H1 (cell line): ENCODE results near the gene F10. TPM values are rescaled to one million over a fixed set of nuclear protein-coding genes. Genes with fewer than 3 reads are reported as not detected.

Experiments
- CTCF ChIA-PET: fragments of 300-600 bp; sonication (Branson Sonifier 250); formaldehyde crosslinking; loops from one replicate; lab custom pipeline; 2021; ENCODE audit not compliant: partially characterized antibody; lab: Charles Lee
- POLR2A ChIA-PET: fragments of 300-600 bp; sonication (Branson Sonifier 250); formaldehyde crosslinking; loops from one replicate; lab custom pipeline; 2021; ENCODE audit warnings: inconsistent platforms; ENCODE audit not compliant: partially characterized antibody; lab: Charles Lee
- DNase-seq, 2 experiments: peaks; one replicate each; pipeline versions ENCODE4 v3.0.0 to v3.0.0-alpha.2; 2010 to 2022; ENCODE audit warnings: low spot score in 2 of 2, low read depth in 1 of 2, mixed read lengths in 1 of 2
- FAIRE-seq: peaks from 2 replicates; lab custom pipeline; 2011; peaks lifted over from hg19 to GRCh38; lab: Jason Lieb, UNC
- H2AFZ ChIP-seq: 2 replicates; pipeline ENCODE4 v1.8.1; 2012; ENCODE audit warnings: low read length, inconsistent platforms
- H2AK5ac ChIP-seq: 2 replicates; pipeline ENCODE4 v1.6.1; 2013; ENCODE audit warnings: low read depth, low read length
- H2BK120ac ChIP-seq: replicated peaks from 2 replicates; pipeline ENCODE3; 2013; ENCODE audit warnings: low read depth, low read length, inconsistent platforms
- H2BK12ac ChIP-seq: 2 replicates; pipeline ENCODE4 v1.6.1; 2013; ENCODE audit warnings: low read depth, low read length
- H2BK15ac ChIP-seq: 2 replicates; pipeline ENCODE4 v1.6.1; 2013; ENCODE audit warnings: low read length
- H2BK20ac ChIP-seq: 2 replicates; pipeline ENCODE4 v1.6.1; 2013; ENCODE audit warnings: low read length
- H2BK5ac ChIP-seq: 2 replicates; pipeline ENCODE4 v1.6.1; 2013; ENCODE audit warnings: low read depth, low read length
- H3K14ac ChIP-seq: 2 replicates; pipeline ENCODE4 v1.6.1; 2013; ENCODE audit warnings: inconsistent platforms; ENCODE audit not compliant: insufficient read length
- H3K18ac ChIP-seq: 2 replicates; pipeline ENCODE4 v1.6.1; 2013; ENCODE audit warnings: low read length; ENCODE audit errors: extremely low read depth
- H3K23ac ChIP-seq: 2 replicates; pipeline ENCODE4 v1.6.1; 2013; ENCODE audit warnings: inconsistent platforms; ENCODE audit not compliant: insufficient read length
- H3K23me2 ChIP-seq: 2 replicates; pipeline ENCODE4 v1.6.1; 2013; ENCODE audit warnings: low read depth, low read length
- H3K27ac ChIP-seq: 2 replicates; pipeline ENCODE4 v1.6.1; 2011; ENCODE audit warnings: low read depth, low read length, inconsistent platforms
- H3K27me3 ChIP-seq, 4 experiments: replicated peaks in 1 of 4; 1 replicate in 1 of 4; 2 replicates in 3 of 4; pipeline versions ENCODE4 v1.6.1 to v1.8.1; 2011 to 2013; ENCODE audit warnings: low read length in 3 of 4, mild to moderate bottlenecking in 3 of 4, inconsistent platforms in 2 of 4, mixed read lengths in 2 of 4, moderate library complexity in 1 of 4; ENCODE audit not compliant: control insufficient read depth in 3 of 4, insufficient read depth in 3 of 4; ENCODE audit errors: extremely low read depth in 1 of 4
- H3K36me3 ChIP-seq, 4 experiments: 2 replicates each; pipeline versions ENCODE4 v1.6.1 to v1.8.1; 2011 to 2013; ENCODE audit warnings: mild to moderate bottlenecking in 4 of 4, low read length in 3 of 4, moderate library complexity in 2 of 4, control low read depth in 1 of 4, inconsistent platforms in 1 of 4; ENCODE audit not compliant: insufficient read depth in 4 of 4, control insufficient read depth in 2 of 4
- H3K4ac ChIP-seq: replicated peaks from 2 replicates; pipeline ENCODE3; 2013; ENCODE audit warnings: low read length, low read depth, mixed read lengths, inconsistent platforms; ENCODE audit not compliant: insufficient read length
- H3K4me1 ChIP-seq, 4 experiments: replicated peaks in 1 of 4; 1 replicate in 1 of 4; 2 replicates in 3 of 4; pipeline versions ENCODE4 v1.6.1 to v1.8.1; 2011 to 2013; ENCODE audit warnings: low read length in 3 of 4, inconsistent platforms in 2 of 4, mixed read lengths in 1 of 4; ENCODE audit not compliant: insufficient read depth in 4 of 4, control insufficient read depth in 3 of 4
- H3K4me2 ChIP-seq, 2 experiments: 2 replicates each; pipeline versions ENCODE4 v1.6.1 to v1.8.1; 2011 to 2013; ENCODE audit warnings: low read depth in 2 of 2, low read length in 2 of 2, control low read depth in 1 of 2, inconsistent platforms in 1 of 2, mild to moderate bottlenecking in 1 of 2; ENCODE audit not compliant: insufficient read depth in 1 of 2
- H3K4me3 ChIP-seq, 4 experiments: fragments of 200-600, 300-600 bp in 1 of 4; sonication (generic), shearing (Covaris generic), sonication (Bioruptor Twin) in 1 of 4; 2 replicates each; pipeline versions ENCODE4 v1.5.1 to v1.8.1; 2011 to 2016; ENCODE audit warnings: low read length in 4 of 4, low read depth in 3 of 4, control low read depth in 2 of 4, inconsistent platforms in 2 of 4, mild to moderate bottlenecking in 2 of 4, mixed read lengths in 1 of 4, moderate library complexity in 1 of 4; ENCODE audit not compliant: insufficient read depth in 2 of 4; ENCODE audit errors: extremely low read depth in 1 of 4
- H3K56ac ChIP-seq: replicated peaks from 2 replicates; pipeline ENCODE3; 2013; ENCODE audit warnings: low read depth, mild to moderate bottlenecking, mixed read lengths, low read length, inconsistent platforms; ENCODE audit not compliant: insufficient read length
- H3K79me1 ChIP-seq: 2 replicates; pipeline ENCODE4 v1.6.1; 2013; ENCODE audit warnings: low read depth, low read length, control low read depth
- H3K79me2 ChIP-seq, 2 experiments: 2 replicates each; pipeline versions ENCODE4 v1.6.1 to v1.8.1; 2012 to 2013; ENCODE audit warnings: low read length in 2 of 2, mild to moderate bottlenecking in 2 of 2, inconsistent platforms in 1 of 2; ENCODE audit not compliant: insufficient read depth in 2 of 2, control insufficient read depth in 1 of 2
- H3K9ac ChIP-seq, 4 experiments: replicated peaks in 1 of 4; 1 replicate in 1 of 4; 2 replicates in 3 of 4; pipeline versions ENCODE4 v1.6.1 to v1.8.1; 2011 to 2013; ENCODE audit warnings: low read depth in 3 of 4, low read length in 3 of 4, control low read depth in 2 of 4, mild to moderate bottlenecking in 2 of 4, moderate library complexity in 2 of 4, inconsistent platforms in 1 of 4; ENCODE audit errors: extremely low read depth in 1 of 4
- H3K9me3 ChIP-seq, 2 experiments: 2 replicates each; pipeline versions ENCODE4 v1.6.1 to v1.8.1; 2012 to 2013; ENCODE audit warnings: mild to moderate bottlenecking in 2 of 2, moderate library complexity in 2 of 2, control low read depth in 1 of 2, inconsistent platforms in 1 of 2, low read depth in 1 of 2, low read length in 1 of 2, mixed read lengths in 1 of 2; ENCODE audit not compliant: insufficient read depth in 2 of 2
- H4K20me1 ChIP-seq, 2 experiments: replicated peaks in 1 of 2; 2 replicates each; pipeline versions ENCODE3 to v1.8.1; 2011 to 2013; ENCODE audit warnings: inconsistent platforms in 2 of 2, low read length in 2 of 2, mild to moderate bottlenecking in 1 of 2; ENCODE audit not compliant: insufficient read depth in 2 of 2, control insufficient read depth in 1 of 2
- H4K5ac ChIP-seq: 2 replicates; pipeline ENCODE4 v1.6.1; 2013; ENCODE audit warnings: low read length, low read depth, mixed read lengths, inconsistent platforms; ENCODE audit not compliant: insufficient read length
- H4K8ac ChIP-seq: 2 replicates; pipeline ENCODE4 v1.8.0; 2013; ENCODE audit warnings: mild to moderate bottlenecking, moderate library complexity, low read length, inconsistent platforms; ENCODE audit not compliant: insufficient read depth; ENCODE audit errors: extremely low read depth
- H4K91ac ChIP-seq: replicated peaks from 2 replicates; pipeline ENCODE3; 2013; ENCODE audit warnings: low read length, mixed read lengths, inconsistent platforms; ENCODE audit not compliant: insufficient read length
- CBX5 ChIP-seq: fragments of 300-800, 300-1000 bp; sonication (generic); IDR thresholded peaks from 2 replicates; pipeline ENCODE4 v1.7.1; 2016; ENCODE audit warnings: antibody characterized with exemption, low read length, low read depth
- CHD1 ChIP-seq: IDR thresholded peaks from 2 replicates; pipeline ENCODE4 v1.6.1; 2012; ENCODE audit warnings: low read depth, low read length, improper control_type of control experiment
- CTBP2 ChIP-seq: IDR thresholded peaks from 2 replicates; pipeline ENCODE4 v1.7.0; 2011; ENCODE audit warnings: borderline replicate concordance, mild to moderate bottlenecking, moderate library complexity, mixed read lengths, low read length; ENCODE audit not compliant: insufficient read depth, insufficient read length
- EGR1 ChIP-seq: IDR thresholded peaks from 2 replicates; pipeline ENCODE4 v1.6.1; 2011; ENCODE audit warnings: low read depth, low read length, borderline replicate concordance
- EP300 ChIP-seq, 2 experiments: IDR thresholded peaks; 1 replicate in 1 of 2; 2 replicates in 1 of 2; pipeline ENCODE4 v1.6.1; 2011 to 2012; ENCODE audit warnings: low read depth in 2 of 2, low read length in 2 of 2, mild to moderate bottlenecking in 2 of 2, borderline replicate concordance in 1 of 2, inconsistent platforms in 1 of 2, moderate library complexity in 1 of 2
- GTF2F1 ChIP-seq: IDR thresholded peaks from 2 replicates; pipeline ENCODE4 v1.6.1; 2012; ENCODE audit warnings: low read depth, low read length, improper control_type of control experiment, borderline replicate concordance
- JUN ChIP-seq: IDR thresholded peaks from 2 replicates; pipeline ENCODE4 v1.6.1; 2011; ENCODE audit warnings: low read depth, mild to moderate bottlenecking, improper control_type of control experiment, low read length
- RAD21 ChIP-seq, 2 experiments: IDR thresholded peaks in 1 of 2; conservative IDR thresholded peaks in 1 of 2; 2 replicates each; pipeline ENCODE4 v1.6.1; 2011; ENCODE audit warnings: low read depth in 2 of 2, low read length in 2 of 2, improper control_type of control experiment in 1 of 2, inconsistent platforms in 1 of 2, mild to moderate bottlenecking in 1 of 2, moderate library complexity in 1 of 2
- SP4 ChIP-seq: IDR thresholded peaks from 2 replicates; pipeline ENCODE4 v1.6.1; 2012; ENCODE audit warnings: low read length, inconsistent platforms
- SRF ChIP-seq: IDR thresholded peaks from 2 replicates; pipeline ENCODE4 v1.6.1; 2011; ENCODE audit warnings: mild to moderate bottlenecking, low read depth, low read length, moderate library complexity
- SUZ12 ChIP-seq: fragments of 200-600 bp; sonication (generic); IDR thresholded peaks from 2 replicates; pipeline ENCODE4 v1.6.1; 2012; ENCODE audit warnings: mild to moderate bottlenecking, inconsistent platforms, low read length, moderate library complexity, mixed read lengths
- WGBS, 2 experiments: shearing (Covaris generic) in 1 of 2; methylation state at CpG; one replicate each; pipeline versions ENCODE4 v1.1.6 to v1.1.7; 2013 to 2015; ENCODE audit warnings: low lambda C conversion rate in 2 of 2, mixed read lengths in 2 of 2, inconsistent platforms in 1 of 2, low coverage in 1 of 2, missing lambda C conversion rate in 1 of 2; ENCODE audit not compliant: insufficient replicate concordance in 2 of 2, insufficient coverage in 1 of 2, insufficient read length in 1 of 2; ENCODE audit errors: extremely low coverage in 1 of 2, missing lambda C conversion rate in 1 of 2; 5-methylcytosine and 5-hydroxymethylcytosine counted together
- polyA plus RNA-seq, 7 experiments: library from polyadenylated mRNA; depleted of rRNA in 3 of 7; stranded (reverse) in 5 of 7; unstranded in 2 of 7; fragments of >200 nt in 5 of 7; fragments of 200-250 nt in 2 of 7; gene quantifications; 1 replicate in 5 of 7; 2 replicates in 1 of 7; 4 replicates in 1 of 7; pipeline versions ENCODE4 v1.2.1 to v1.2.3, GENCODE V29; 2011 to 2013; ENCODE audit warnings: missing spikeins in 2 of 7, mixed read lengths in 2 of 7
- total RNA-seq: library from RNA; stranded (reverse); fragmentation: NEBNext Ultra II Directional; extraction: Animal tissue kit (Norgen Biotek cat#: 25700); gene quantifications from 2 replicates; pipeline ENCODE4 v1.2.1, GENCODE V29; 2021
- TF ChIP-seq, protein P1 (sequence below): IDR thresholded peaks from 2 replicates; pipeline ENCODE4 v1.6.1; 2012; ENCODE audit warnings: inconsistent platforms
- TF ChIP-seq, protein P2 (sequence below): IDR thresholded peaks from 2 replicates; pipeline ENCODE4 v1.6.1; 2012; ENCODE audit warnings: inconsistent platforms

Gene F10
- total and polyA plus RNA-seq, 2 of the 8 experiments (the other 6 are each of a cell fraction or from before 2014, with no cell fraction given) = 2.0 to 4.2 TPM

DNA sequence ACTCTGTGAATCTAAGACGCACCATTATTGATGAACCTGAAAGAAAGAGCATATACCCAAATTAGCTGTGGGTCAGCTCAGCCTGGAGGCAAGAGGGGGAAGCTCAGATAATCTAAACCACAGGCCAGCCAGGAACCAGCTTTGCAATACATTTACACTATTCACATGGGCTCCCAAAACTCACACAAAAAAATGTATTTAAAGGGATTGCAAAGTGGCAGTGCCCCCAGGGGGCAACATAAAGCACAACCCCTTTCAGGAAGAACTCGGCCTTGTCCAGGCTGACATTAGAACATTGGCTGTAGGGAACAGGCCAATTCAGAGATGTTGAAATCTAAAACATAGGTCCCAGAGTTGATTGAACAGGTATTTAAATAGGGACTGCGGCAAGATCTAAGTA is 32.6 kb downstream of the F10 start:
- ChIA-PET CTCF (interaction anchor here (0.8 to 1.2 kb wide), 3 partner anchors 16 to 334 kb away, joined by 3 read pairs; no protein-coding TSS in a partner anchor), POLR2A (no interaction called here)
- Histone ChIP-seq H3K27ac (no peak overlapping the region), H4K8ac (no peak overlapping the region), H4K20me1 (no peaks in the 10 kb centered on the region), H2BK15ac (no peak overlapping the region), H3K18ac (no peak overlapping the region), H2BK20ac (no peak overlapping the region), H3K14ac (no peak overlapping the region), H4K5ac (no peak overlapping the region), H2BK120ac (no peak overlapping the region), H3K9me3 (no peaks in the 10 kb centered on the region), H3K36me3 (no peaks in the 10 kb centered on the region), H3K27me3 (peaks cover 7 to 22% (median 20%) of the 10 kb centered on the region in 4 experiments; a peak in 6 of 7 replicates), H3K4me1 (peaks cover 0 to 24% (median 12%) of the 10 kb centered on the region in 4 experiments; a peak in 6 of 7 replicates), H3K4me3 (no peak overlapping the region), H3K79me2 (no peaks in the 10 kb centered on the region), H3K56ac (no peak overlapping the region), H2BK5ac (no peak overlapping the region), H4K91ac (no peak overlapping the region), H2BK12ac (no peak overlapping the region), H3K4me2 (no peak overlapping the region; a peak in 1 of 4 replicates), H3K23me2 (peaks cover 10% of the 10 kb centered on the region), H3K9ac (no peak overlapping the region), H2AK5ac (no peak overlapping the region), H3K23ac (no peak overlapping the region), H2AFZ (no peak overlapping the region), H3K79me1 (no peaks in the 10 kb centered on the region), H3K4ac (no peak overlapping the region)
- peak in 1 of 2 experiments; percentile 41 for DNase-seq
- 84% methylated on average over 3 of the region's 3 CpGs; no CpG with 5 or more reads in 1 of the 2 experiments for WGBS, 2 experiments
- FAIRE-seq = no peak
- TF ChIP-seq GTF2F1 (no peak), CTBP2 (no peak), SP4 (no peak), RAD21 (IDR thresholded peaks at IDR 0.05 in 1 of 2, conservative IDR thresholded peaks at IDR 0.05 in 1 of 2; ENCODE audit: low read depth in 2 of 2, low read length in 2 of 2) (no peak), EGR1 (no peak), SUZ12 (no peak), EP300 (IDR thresholded peaks at IDR 0.05; ENCODE audit: borderline replicate concordance in 1 of 2, low read depth in 2 of 2, low read length in 2 of 2) (no peak), SRF (no peak), CHD1 (no peak), CBX5 (no peak), JUN (no peak)
- TF ChIP-seq, protein P1, sequence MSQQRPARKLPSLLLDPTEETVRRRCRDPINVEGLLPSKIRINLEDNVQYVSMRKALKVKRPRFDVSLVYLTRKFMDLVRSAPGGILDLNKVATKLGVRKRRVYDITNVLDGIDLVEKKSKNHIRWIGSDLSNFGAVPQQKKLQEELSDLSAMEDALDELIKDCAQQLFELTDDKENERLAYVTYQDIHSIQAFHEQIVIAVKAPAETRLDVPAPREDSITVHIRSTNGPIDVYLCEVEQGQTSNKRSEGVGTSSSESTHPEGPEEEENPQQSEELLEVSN = no peak
- TF ChIP-seq, protein P2, sequence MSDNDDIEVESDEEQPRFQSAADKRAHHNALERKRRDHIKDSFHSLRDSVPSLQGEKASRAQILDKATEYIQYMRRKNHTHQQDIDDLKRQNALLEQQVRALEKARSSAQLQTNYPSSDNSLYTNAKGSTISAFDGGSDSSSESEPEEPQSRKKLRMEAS = no peak
